HEK293 (cell line): Measurements from ENCODE around the gene CACNA1S.

ENCODE experiments used
- CTCF ChIA-PET: fragments of 350-600 bp; formaldehyde crosslinking; extraction: SDS; loops from one replicate; lab custom pipeline; 2021; ENCODE audit warnings: antibody characterized with exemption; lab: Yijun Ruan, JAX
- POLR2A ChIA-PET: fragments of 300-600 bp; formaldehyde crosslinking; extraction: SDS; loops from one replicate; lab custom pipeline; 2020; ENCODE audit warnings: antibody characterized with exemption, inconsistent platforms; lab: Yijun Ruan, JAX
- H3K27ac ChIP-seq: fragments of 200-500 bp; sonication (Bioruptor generic); 2 replicates; pipeline ENCODE4 v1.5.1; 2014; ENCODE audit warnings: low read depth, low read length, control low read depth, inconsistent platforms; ENCODE audit errors: extremely low read depth
- H3K36me3 ChIP-seq, 2 experiments: fragments of 200-500 bp in 1 of 2; sonication (Bioruptor generic) in 1 of 2; 1 replicate in 1 of 2; 2 replicates in 1 of 2; pipeline ENCODE4 v1.5.1; 2014 to 2017; ENCODE audit warnings: inconsistent platforms in 2 of 2, low read length in 2 of 2; ENCODE audit not compliant: control insufficient read depth in 2 of 2, insufficient read depth in 1 of 2
- H3K4me1 ChIP-seq: fragments of 200-500 bp; sonication (Bioruptor generic); 2 replicates; pipeline ENCODE4 v1.5.1; 2014; ENCODE audit warnings: mild to moderate bottlenecking, low read length, inconsistent platforms; ENCODE audit not compliant: control insufficient read depth, insufficient read depth
- H3K4me3 ChIP-seq: 2 replicates; pipeline ENCODE4 v1.5.1; 2011; ENCODE audit warnings: low read depth, mild to moderate bottlenecking, control low read depth, low read length, moderate library complexity
- H3K9me3 ChIP-seq: fragments of 200-500 bp; sonication (Bioruptor generic); 2 replicates; pipeline ENCODE4 v1.5.1; 2014; ENCODE audit warnings: low read depth, low read length, inconsistent platforms; ENCODE audit not compliant: control insufficient read depth, insufficient read depth
- HOXA7 ChIP-seq: sonication (generic); formaldehyde crosslinking; IDR thresholded peaks from 2 replicates; pipeline ENCODE4 v1.8.1; 2022; ENCODE audit warnings: missing genetic modification reagents, borderline replicate concordance
- SALL2 ChIP-seq: fragments of 450-650 bp; formaldehyde crosslinking; IDR thresholded peaks from 2 replicates; pipeline ENCODE4 v1.5.0; 2017; ENCODE audit warnings: missing biosample characterization, mild to moderate bottlenecking, missing genetic modification characterization, borderline replicate concordance
- YY2 ChIP-seq: fragments of 450-650 bp; formaldehyde crosslinking; IDR thresholded peaks from 2 replicates; pipeline ENCODE4 v1.5.1; 2016; ENCODE audit warnings: missing biosample characterization, missing genetic modification characterization
- ZBTB10 ChIP-seq: fragments of 450-650 bp; formaldehyde crosslinking; IDR thresholded peaks from 2 replicates; pipeline ENCODE4 v1.5.1; 2016; ENCODE audit warnings: missing biosample characterization, missing genetic modification characterization
- ZFP69B ChIP-seq: fragments of 450-650 bp; formaldehyde crosslinking; IDR thresholded peaks from 2 replicates; pipeline ENCODE4 v1.5.1; 2016; ENCODE audit warnings: missing biosample characterization, missing genetic modification characterization
- ZNF10 ChIP-seq: fragments of 450-650 bp; formaldehyde crosslinking; IDR thresholded peaks from 2 replicates; pipeline ENCODE4 v1.5.1; 2017; ENCODE audit warnings: missing biosample characterization, missing genetic modification characterization
- ZNF112 ChIP-seq: fragments of 450-650 bp; formaldehyde crosslinking; IDR thresholded peaks from 2 replicates; pipeline ENCODE4 v1.5.0; 2017; ENCODE audit warnings: missing biosample characterization, missing genetic modification characterization
- ZNF146 ChIP-seq: fragments of 450-650 bp; formaldehyde crosslinking; IDR thresholded peaks from 2 replicates; pipeline ENCODE4 v1.5.1; 2016; ENCODE audit warnings: missing biosample characterization, missing genetic modification characterization
- ZNF148 ChIP-seq: fragments of 450-650 bp; formaldehyde crosslinking; IDR thresholded peaks from 2 replicates; pipeline ENCODE4 v1.5.0; 2017; ENCODE audit warnings: missing biosample characterization, missing genetic modification characterization, borderline replicate concordance
- ZNF214 ChIP-seq: fragments of 450-650 bp; formaldehyde crosslinking; IDR thresholded peaks from 2 replicates; pipeline ENCODE4 v1.5.1; 2017; ENCODE audit warnings: missing biosample characterization, mild to moderate bottlenecking, missing genetic modification characterization, borderline replicate concordance
- ZNF26 ChIP-seq: fragments of 450-650 bp; formaldehyde crosslinking; IDR thresholded peaks from 2 replicates; pipeline ENCODE4 v1.5.1; 2016; ENCODE audit warnings: missing biosample characterization, missing genetic modification characterization
- ZNF404 ChIP-seq: fragments of 450-650 bp; formaldehyde crosslinking; IDR thresholded peaks from 2 replicates; pipeline ENCODE4 v1.5.1; 2017; ENCODE audit warnings: missing biosample characterization, missing genetic modification characterization
- ZNF530 ChIP-seq: fragments of 450-650 bp; formaldehyde crosslinking; IDR thresholded peaks from 2 replicates; pipeline ENCODE4 v1.5.1; 2016; ENCODE audit warnings: low read depth, missing biosample characterization, missing genetic modification characterization
- ZNF544 ChIP-seq: fragments of 450-650 bp; formaldehyde crosslinking; IDR thresholded peaks from 2 replicates; pipeline ENCODE4 v1.5.0; 2017; ENCODE audit warnings: missing biosample characterization, missing genetic modification characterization
- ZNF555 ChIP-seq: fragments of 450-650 bp; formaldehyde crosslinking; conservative IDR thresholded peaks from 2 replicates; pipeline ENCODE4 v1.5.1; 2017; ENCODE audit warnings: missing biosample characterization, mild to moderate bottlenecking, missing genetic modification characterization, inconsistent platforms
- ZNF704 ChIP-seq: fragments of 450-650 bp; formaldehyde crosslinking; IDR thresholded peaks from 2 replicates; pipeline ENCODE4 v1.5.1; 2016; ENCODE audit warnings: missing biosample characterization, missing genetic modification characterization
- ZNF707 ChIP-seq: fragments of 450-650 bp; formaldehyde crosslinking; IDR thresholded peaks from 2 replicates; pipeline ENCODE4 v1.5.1; 2016; ENCODE audit warnings: missing biosample characterization, missing genetic modification characterization
- ZNF843 ChIP-seq: fragments of 450-650 bp; formaldehyde crosslinking; IDR thresholded peaks from 2 replicates; pipeline ENCODE4 v1.5.1; 2016; ENCODE audit warnings: missing biosample characterization, missing genetic modification characterization
- ZXDB ChIP-seq: fragments of 450-650 bp; formaldehyde crosslinking; IDR thresholded peaks from 2 replicates; pipeline ENCODE4 v1.5.1; 2016; ENCODE audit warnings: missing biosample characterization, missing genetic modification characterization

Gene CACNA1S

GRCh38 chr1:201077736-201078135, 34.5 kb downstream of the CACNA1S start:
- no peaks in the 10 kb centered on the region for H3K9me3 ChIP-seq
- ChIA-PET POLR2A (no interaction called here), CTCF (interaction anchor here (1.4 kb wide), 1 partner anchor 8 kb away, joined by 6 read pairs; no protein-coding TSS in a partner anchor)
- H3K36me3 ChIP-seq, result no peaks in the 10 kb centered on the region
- no peak overlapping the region for H3K4me3 ChIP-seq
- H3K4me1 ChIP-seq, result no peaks in the 10 kb centered on the region
- no peak overlapping the region for H3K27ac ChIP-seq
- TF ChIP-seq ZNF707 (no peak), ZNF112 (no peak), ZNF146 (tag by site-specific recombination) (no peak), ZXDB (tag by site-specific recombination) (no peak), HOXA7 (CRISPR knock-in tag) (no peak), ZNF404 (no peak), SALL2 (tag by site-specific recombination) (no peak), ZNF214 (tag by site-specific recombination) (no peak), ZBTB10 (tag by site-specific recombination) (no peak), ZNF148 (tag by site-specific recombination) (no peak), ZFP69B (tag by site-specific recombination) (no peak), ZNF704 (tag by site-specific recombination) (no peak), ZNF544 (tag by site-specific recombination) (no peak), ZNF843 (tag by site-specific recombination) (no peak), YY2 (tag by site-specific recombination) (no peak), ZNF555 (tag by site-specific recombination) (no peak), ZNF530 (tag by site-specific recombination) (no peak), ZNF10 (tag by site-specific recombination) (no peak), ZNF26 (tag by site-specific recombination) (no peak)

- CTCF ChIA-PET, result interaction anchor here (1.4 kb wide), 1 partner anchor 9 kb away, joined by 6 read pairs; no protein-coding TSS in a partner anchor
These were observed 35.1 kb downstream of the CACNA1S start for GRCh38 chr1:201077116-201077515.

More at GRCh38 chr1:201077116-201077515, 35.1 kb downstream of the CACNA1S start:
- no peaks in the 10 kb centered on the region for H3K36me3 ChIP-seq
- H3K9me3 ChIP-seq, result no peaks in the 10 kb centered on the region
- no peaks in the 10 kb centered on the region for H3K4me1 ChIP-seq
- no peak overlapping the region for H3K27ac ChIP-seq
- no peak overlapping the region for H3K4me3 ChIP-seq
- POLR2A ChIA-PET, result no interaction called here
- TF ChIP-seq ZNF707, result no peak
